ENCODE data around the gene SARS1.
A peak's percentile ranks its signal among the peaks of the same experiment; 100 is the strongest.

Gene SARS1

DNA sequence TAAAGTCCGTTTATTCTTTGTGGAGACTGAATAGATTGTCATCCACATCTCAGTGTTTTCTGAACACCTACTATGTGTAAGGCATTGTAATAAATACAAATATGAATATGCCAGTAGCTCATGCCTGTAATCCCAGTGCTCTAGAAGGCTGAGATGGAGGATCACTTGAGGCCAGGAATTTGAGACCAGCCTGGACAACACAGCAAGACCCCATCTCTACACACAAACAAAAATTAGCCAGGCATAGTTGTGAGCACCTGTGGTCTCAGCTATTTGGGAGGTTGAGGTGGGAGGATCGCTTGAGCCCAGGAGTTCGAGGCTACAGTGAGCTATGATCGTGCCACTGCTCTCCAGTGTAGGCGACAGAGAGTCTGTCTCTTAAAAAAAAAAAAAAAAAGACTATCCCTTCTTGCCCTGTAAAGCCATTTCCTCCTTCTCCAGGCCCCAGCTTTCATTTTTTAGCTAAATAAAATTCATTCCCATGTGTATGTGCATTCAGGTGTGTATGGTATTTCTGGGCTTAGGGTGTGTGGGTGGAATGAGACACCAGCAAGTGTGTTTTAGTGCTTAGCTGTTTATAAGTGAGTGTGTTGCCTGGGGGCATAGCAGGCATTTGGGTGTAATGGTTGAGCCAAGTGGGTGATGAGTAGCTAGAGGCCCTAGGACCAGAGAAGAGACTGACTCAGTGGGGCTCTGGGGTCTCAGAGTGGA, 43.4 kb downstream of the SARS1 start:
- H3K9me3 Mint-ChIP-seq, result no peaks in the 10 kb centered on the region
- H3K27me3 Mint-ChIP-seq, result peaks cover 26% of the 10 kb centered on the region
- no peak for ATAC-seq
- H3K4me1 Mint-ChIP-seq, result peaks cover 18% of the 10 kb centered on the region
- no peak overlapping the region for H3K4me3 Mint-ChIP-seq
- H3K27ac Mint-ChIP-seq, result no peak overlapping the region
- no peaks in the 10 kb centered on the region for H3K36me3 Mint-ChIP-seq

DNA sequence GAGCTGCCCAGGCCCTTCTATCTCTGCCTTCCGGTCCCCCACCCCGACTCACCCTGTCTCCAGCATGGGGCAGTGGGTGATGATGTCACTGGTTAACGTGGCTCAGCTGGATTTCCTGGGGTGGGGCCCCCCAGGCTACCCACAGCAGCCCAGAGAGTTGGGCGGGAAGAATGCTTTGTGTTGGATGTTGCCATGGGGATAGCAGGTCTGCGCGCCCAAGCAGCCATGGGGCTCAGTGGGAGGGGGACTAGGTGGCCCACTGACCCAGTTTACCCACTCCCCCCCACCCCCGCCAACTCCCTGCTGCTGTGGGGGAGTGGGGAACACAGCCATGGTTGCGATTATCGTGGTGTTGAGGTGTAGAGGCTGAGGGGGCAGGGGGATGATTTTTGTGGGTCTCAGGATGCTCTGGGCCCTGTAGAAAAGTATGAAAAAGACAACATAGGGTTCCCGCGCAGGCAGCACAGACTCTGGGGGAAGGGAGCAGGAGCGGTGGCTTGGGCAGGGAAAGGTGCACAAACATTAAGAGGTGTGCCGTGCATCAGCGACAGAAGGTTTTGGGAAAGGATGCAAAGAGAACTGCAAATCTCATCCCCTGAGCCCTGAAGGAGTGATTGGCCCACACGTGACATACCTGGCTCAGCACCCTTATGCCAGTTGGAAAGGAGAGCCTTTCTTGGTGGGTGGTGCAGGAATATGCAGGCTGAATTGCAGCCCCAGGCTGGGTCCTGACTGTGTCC, 44.1 kb downstream of the SARS1 start:
- H3K4me1 Mint-ChIP-seq, result peaks cover 17% of the 10 kb centered on the region
- no peaks in the 10 kb centered on the region for H3K36me3 Mint-ChIP-seq
- ATAC-seq, result no peak
- H3K4me3 Mint-ChIP-seq, result no peak overlapping the region
- peaks cover 31% of the 10 kb centered on the region for H3K27me3 Mint-ChIP-seq
- H3K9me3 Mint-ChIP-seq, result no peaks in the 10 kb centered on the region
- no peak overlapping the region for H3K27ac Mint-ChIP-seq

DNA sequence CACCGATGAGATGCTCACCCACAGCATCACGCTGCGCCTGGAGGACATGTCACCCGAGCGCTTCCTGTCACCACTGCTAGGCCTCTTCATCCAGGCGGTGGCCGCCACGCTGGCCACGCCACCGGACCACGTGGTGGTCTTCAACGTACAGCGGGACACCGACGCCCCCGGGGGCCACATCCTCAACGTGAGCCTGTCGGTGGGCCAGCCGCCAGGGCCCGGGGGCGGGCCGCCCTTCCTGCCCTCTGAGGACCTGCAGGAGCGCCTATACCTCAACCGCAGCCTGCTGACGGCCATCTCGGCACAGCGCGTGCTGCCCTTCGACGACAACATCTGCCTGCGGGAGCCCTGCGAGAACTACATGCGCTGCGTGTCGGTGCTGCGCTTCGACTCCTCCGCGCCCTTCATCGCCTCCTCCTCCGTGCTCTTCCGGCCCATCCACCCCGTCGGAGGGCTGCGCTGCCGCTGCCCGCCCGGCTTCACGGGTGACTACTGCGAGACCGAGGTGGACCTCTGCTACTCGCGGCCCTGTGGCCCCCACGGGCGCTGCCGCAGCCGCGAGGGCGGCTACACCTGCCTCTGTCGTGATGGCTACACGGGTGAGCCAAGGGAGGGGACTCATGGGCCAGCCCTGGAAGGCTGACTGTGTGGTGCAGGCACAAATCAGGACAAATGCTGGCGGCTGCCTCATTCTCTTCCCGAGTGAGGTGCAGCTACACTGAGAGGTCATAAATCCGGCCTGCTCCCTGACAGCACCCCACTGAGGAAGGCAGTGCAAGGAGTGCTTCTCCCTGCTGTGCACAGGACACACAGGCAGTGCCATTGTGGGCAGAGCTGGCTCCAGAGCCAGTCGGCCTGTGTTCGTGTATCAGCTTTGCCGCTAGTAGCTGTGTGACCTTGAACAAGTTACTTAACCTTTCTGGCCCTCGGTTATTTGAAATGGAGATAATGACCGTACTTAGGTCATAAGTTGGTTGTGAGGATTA, 45.1 kb downstream of the SARS1 start:
- peaks cover 17% of the 10 kb centered on the region for H3K4me1 Mint-ChIP-seq
- no peaks in the 10 kb centered on the region for H3K36me3 Mint-ChIP-seq
- ATAC-seq, result no peak
- H3K27ac Mint-ChIP-seq, result no peak overlapping the region
- peaks cover 33% of the 10 kb centered on the region for H3K27me3 Mint-ChIP-seq
- H3K4me3 Mint-ChIP-seq, result no peak overlapping the region
- H3K9me3 Mint-ChIP-seq, result no peaks in the 10 kb centered on the region

DNA sequence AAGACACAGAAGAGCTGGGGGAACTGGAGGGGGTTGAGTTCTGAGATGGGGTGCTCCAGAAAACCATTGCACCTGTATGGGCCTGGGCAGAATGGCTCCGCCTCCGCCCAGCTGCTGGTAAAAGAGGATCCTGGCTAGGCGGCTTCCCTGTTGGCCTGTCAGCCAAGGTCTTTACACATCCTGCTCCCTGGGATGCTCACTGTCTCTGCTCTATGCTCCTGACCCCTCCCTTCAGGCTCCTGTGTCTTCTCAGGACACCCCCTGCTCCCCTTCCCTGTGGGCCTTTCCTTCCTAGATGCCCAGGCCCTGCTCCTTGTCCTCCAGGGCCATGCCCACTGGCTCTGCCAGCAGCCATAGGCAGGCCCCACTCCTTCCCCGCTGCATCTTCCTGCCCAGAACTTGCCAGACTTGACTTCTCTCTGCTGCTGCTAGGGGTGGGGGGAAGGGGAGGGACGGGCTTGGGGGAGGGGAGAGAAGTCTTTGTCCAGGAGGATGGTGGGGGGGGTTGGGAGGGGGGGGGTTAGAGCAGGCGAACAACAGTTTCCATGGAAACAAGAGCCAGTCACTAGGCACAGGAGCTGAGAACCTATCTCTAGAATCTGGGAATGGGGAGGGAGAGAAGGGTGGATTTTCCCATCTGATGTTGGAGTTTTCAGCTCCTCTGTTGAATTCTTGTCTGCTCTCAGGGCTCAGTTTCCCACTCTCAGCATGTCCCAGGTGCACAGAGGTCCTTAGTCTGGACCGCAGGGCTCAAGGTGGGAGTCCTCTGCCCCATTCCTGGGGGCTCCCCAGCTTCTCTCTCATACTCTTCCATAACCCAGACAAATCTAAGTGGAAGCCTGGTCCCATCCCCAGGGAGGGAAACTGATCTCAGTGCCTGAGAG, 46.2 kb downstream of the SARS1 start:
- no peak for ATAC-seq
- peaks cover 17% of the 10 kb centered on the region for H3K4me1 Mint-ChIP-seq
- no peak overlapping the region for H3K27ac Mint-ChIP-seq
- no peak overlapping the region for H3K4me3 Mint-ChIP-seq
- no peaks in the 10 kb centered on the region for H3K36me3 Mint-ChIP-seq
- no peaks in the 10 kb centered on the region for H3K9me3 Mint-ChIP-seq
- H3K27me3 Mint-ChIP-seq, result peaks cover 33% of the 10 kb centered on the region

DNA sequence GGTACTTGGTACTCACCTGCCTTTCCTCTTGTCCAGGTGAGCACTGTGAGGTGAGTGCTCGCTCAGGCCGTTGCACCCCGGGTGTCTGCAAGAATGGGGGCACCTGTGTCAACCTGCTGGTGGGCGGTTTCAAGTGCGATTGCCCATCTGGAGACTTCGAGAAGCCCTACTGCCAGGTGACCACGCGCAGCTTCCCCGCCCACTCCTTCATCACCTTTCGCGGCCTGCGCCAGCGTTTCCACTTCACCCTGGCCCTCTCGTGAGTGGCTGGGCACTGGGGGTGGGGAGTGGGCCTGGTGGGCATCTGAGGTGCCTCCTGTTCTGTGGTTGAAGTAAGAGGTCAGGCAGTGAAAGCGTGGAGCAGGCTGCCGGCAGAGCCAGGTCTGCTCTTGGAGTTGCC, 47.3 kb downstream of the SARS1 start:
- peaks cover 11% of the 10 kb centered on the region for H3K4me1 Mint-ChIP-seq
- peaks cover 23% of the 10 kb centered on the region for H3K27me3 Mint-ChIP-seq
- no peak overlapping the region for H3K27ac Mint-ChIP-seq
- no peak overlapping the region for H3K4me3 Mint-ChIP-seq
- no peaks in the 10 kb centered on the region for H3K9me3 Mint-ChIP-seq
- no peaks in the 10 kb centered on the region for H3K36me3 Mint-ChIP-seq
- ATAC-seq, result no peak

DNA sequence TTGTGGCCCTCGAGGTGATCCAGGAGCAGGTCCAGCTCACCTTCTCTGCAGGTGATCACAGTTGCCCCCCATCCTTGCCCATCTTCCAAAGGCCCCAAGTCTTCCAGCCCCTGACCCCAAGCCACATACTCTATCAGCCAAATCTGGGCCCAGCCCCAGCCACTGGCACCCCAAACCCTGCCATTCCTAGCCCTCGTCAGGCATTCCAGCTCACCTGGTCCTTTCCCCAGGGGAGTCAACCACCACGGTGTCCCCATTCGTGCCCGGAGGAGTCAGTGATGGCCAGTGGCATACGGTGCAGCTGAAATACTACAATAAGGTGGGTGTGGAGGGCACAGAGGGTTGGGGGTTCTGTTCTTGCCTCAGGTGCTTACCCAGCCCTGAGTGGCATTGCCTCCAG, 47.9 kb downstream of the SARS1 start:
- Mint-ChIP-seq H3K9me3 (no peaks in the 10 kb centered on the region), H3K4me3 (no peak overlapping the region), H3K4me1 (peaks cover 11% of the 10 kb centered on the region), H3K27me3 (peaks cover 23% of the 10 kb centered on the region), H3K27ac (no peak overlapping the region), H3K36me3 (no peaks in the 10 kb centered on the region)
- ATAC-seq, result no peak

DNA sequence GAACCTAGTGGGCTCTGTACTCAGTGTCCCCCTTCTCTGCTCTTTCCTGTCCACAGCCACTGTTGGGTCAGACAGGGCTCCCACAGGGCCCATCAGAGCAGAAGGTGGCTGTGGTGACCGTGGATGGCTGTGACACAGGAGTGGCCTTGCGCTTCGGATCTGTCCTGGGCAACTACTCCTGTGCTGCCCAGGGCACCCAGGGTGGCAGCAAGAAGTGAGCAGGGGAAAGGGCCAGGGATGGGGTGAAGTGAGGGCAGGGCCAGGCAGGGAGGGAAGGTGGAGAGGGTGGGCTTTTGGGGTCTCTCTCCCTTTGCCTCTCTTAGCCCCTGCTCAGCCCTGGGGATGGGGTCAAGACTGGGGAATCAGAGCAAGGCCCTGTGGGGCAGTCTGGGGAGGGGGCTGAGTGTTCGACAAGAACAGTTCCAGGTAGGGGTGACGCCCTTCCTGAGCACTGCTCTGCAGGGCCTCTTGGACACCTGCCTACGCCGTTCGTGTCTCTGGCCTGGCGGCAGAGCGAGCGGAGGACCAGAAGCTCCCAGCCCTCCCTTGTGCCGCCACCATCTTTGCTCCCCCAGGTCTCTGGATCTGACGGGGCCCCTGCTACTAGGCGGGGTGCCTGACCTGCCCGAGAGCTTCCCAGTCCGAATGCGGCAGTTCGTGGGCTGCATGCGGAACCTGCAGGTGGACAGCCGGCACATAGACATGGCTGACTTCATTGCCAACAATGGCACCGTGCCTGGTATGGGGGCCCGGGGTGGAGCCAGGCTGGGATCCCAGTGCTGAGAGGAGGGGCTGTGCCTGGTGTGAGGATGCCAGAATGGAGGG, 48.7 kb downstream of the SARS1 start:
- Mint-ChIP-seq H3K9me3 (no peaks in the 10 kb centered on the region), H3K4me3 (no peak overlapping the region), H3K36me3 (no peaks in the 10 kb centered on the region), H3K4me1 (peaks cover 14% of the 10 kb centered on the region), H3K27me3 (peaks cover 23% of the 10 kb centered on the region), H3K27ac (no peak overlapping the region)
- ATAC-seq, result no peak

DNA sequence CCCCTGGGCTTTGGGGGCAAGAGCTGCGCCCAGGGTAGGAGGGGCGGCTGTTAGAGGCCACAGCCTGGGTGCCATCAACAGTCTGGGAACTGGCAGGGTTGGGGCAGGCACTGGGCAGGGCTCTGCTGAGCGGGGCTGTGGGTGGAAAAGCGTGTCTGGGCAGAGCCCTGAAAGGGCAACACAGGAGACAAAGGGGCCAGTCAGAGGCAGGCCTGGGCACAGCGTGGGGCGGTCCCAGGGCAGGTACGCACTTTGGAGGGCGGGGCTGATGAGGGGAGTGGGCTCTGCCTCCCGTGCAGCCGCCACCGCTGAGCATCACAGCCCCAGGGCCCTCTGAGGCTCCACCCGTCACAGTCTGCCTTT, 49.5 kb downstream of the SARS1 start:
- H3K36me3 Mint-ChIP-seq, result no peaks in the 10 kb centered on the region
- ATAC-seq, result no peak
- no peaks in the 10 kb centered on the region for H3K9me3 Mint-ChIP-seq
- H3K4me1 Mint-ChIP-seq, result peaks cover 17% of the 10 kb centered on the region
- no peak overlapping the region for H3K27ac Mint-ChIP-seq
- H3K4me3 Mint-ChIP-seq, result no peak overlapping the region
- H3K27me3 Mint-ChIP-seq, result peaks cover 23% of the 10 kb centered on the region

DNA sequence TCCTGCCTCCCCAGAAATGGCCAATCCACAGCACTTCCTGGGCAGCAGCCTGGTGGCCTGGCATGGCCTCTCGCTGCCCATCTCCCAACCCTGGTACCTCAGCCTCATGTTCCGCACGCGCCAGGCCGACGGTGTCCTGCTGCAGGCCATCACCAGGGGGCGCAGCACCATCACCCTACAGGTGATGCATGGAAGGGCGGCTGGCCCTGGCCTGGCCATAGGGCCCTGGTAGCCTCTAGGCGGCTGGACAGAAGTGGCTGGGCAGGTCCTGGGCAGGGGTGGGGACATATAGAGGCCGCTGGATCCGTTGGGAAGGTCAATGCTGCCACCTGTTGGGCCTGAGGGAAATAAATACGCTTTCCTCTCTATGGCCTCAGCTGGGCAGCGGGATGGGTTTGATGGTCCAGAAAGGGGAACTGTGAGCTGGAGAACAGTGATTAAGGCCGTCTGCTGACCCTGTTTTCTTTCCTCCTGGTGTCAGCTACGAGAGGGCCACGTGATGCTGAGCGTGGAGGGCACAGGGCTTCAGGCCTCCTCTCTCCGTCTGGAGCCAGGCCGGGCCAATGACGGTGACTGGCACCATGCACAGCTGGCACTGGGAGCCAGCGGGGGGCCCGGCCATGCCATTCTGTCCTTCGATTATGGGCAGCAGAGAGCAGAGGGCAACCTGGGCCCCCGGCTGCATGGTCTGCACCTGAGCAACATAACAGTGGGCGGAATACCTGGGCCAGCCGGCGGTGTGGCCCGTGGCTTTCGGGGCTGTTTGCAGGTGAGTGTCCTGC, 50.1 kb downstream of the SARS1 start:
- H3K4me3 Mint-ChIP-seq, result no peak overlapping the region
- peak; percentile 76 for ATAC-seq
- peaks cover 17% of the 10 kb centered on the region for H3K4me1 Mint-ChIP-seq
- H3K9me3 Mint-ChIP-seq, result no peaks in the 10 kb centered on the region
- H3K27me3 Mint-ChIP-seq, result peaks cover 23% of the 10 kb centered on the region
- no peaks in the 10 kb centered on the region for H3K36me3 Mint-ChIP-seq
- no peak overlapping the region for H3K27ac Mint-ChIP-seq

DNA sequence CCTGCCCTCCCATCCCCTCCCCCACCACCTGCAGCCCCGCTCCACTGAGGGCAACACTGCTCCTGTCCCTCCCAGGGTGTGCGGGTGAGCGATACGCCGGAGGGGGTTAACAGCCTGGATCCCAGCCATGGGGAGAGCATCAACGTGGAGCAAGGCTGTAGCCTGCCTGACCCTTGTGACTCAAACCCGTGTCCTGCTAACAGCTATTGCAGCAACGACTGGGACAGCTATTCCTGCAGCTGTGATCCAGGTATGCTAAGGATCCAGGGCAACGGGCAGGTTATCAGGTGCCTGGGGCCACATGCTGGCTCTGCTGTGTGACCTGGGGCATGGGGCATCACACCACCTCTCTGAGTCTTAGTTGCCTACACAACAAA, 50.6 kb downstream of the SARS1 start:
- H3K4me1 Mint-ChIP-seq, result peaks cover 17% of the 10 kb centered on the region
- H3K36me3 Mint-ChIP-seq, result no peaks in the 10 kb centered on the region
- no peak for ATAC-seq
- no peak overlapping the region for H3K4me3 Mint-ChIP-seq
- no peaks in the 10 kb centered on the region for H3K9me3 Mint-ChIP-seq
- peaks cover 23% of the 10 kb centered on the region for H3K27me3 Mint-ChIP-seq
- H3K27ac Mint-ChIP-seq, result no peak overlapping the region

DNA sequence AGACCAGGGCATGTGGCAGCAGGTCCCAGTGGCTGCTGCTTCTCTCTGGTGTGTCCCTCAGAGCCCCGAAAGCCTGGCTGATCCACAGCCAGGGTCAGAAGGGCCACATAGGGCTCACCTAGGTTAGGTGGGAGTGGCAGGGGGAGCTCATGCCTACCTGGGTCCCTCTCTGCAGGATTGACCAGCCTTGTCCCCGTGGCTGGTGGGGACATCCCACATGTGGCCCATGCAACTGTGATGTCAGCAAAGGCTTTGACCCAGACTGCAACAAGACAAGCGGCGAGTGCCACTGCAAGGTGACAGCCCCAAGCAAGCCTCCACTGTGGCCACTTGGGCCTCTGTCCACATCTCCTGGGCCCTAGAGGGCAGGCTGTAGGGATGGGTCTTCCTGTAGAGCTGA, 51.3 kb downstream of the SARS1 start:
- Mint-ChIP-seq H3K4me1 (peaks cover 17% of the 10 kb centered on the region), H3K27me3 (peaks cover 23% of the 10 kb centered on the region), H3K36me3 (no peaks in the 10 kb centered on the region), H3K9me3 (no peaks in the 10 kb centered on the region), H3K4me3 (no peak overlapping the region), H3K27ac (no peak overlapping the region)
- ATAC-seq, result no peak

DNA sequence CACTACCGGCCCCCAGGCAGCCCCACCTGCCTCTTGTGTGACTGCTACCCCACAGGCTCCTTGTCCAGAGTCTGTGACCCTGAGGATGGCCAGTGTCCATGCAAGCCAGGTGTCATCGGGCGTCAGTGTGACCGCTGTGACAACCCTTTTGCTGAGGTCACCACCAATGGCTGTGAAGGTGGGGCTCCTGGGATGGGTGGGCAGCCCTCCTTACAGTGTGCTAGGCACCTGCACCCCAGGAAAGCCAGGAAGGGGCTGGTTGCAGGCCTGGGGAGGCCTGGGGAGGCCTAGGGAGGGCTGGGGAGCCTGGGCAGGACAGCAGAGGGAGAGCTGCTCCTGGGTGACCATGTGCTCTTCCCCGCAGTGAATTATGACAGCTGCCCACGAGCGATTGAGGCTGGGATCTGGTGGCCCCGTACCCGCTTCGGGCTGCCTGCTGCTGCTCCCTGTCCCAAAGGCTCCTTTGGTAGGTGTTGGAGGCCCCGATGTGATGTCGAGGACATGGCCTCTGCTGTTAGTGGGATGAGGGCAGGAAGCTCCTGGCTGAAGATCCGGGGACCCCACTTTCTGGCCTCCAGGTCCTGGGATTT, 52.1 kb downstream of the SARS1 start:
- no peak overlapping the region for H3K4me3 Mint-ChIP-seq
- ATAC-seq, result no peak
- H3K36me3 Mint-ChIP-seq, result no peaks in the 10 kb centered on the region
- H3K4me1 Mint-ChIP-seq, result peaks cover 17% of the 10 kb centered on the region
- H3K9me3 Mint-ChIP-seq, result no peaks in the 10 kb centered on the region
- H3K27me3 Mint-ChIP-seq, result peaks cover 23% of the 10 kb centered on the region
- H3K27ac Mint-ChIP-seq, result no peak overlapping the region

DNA sequence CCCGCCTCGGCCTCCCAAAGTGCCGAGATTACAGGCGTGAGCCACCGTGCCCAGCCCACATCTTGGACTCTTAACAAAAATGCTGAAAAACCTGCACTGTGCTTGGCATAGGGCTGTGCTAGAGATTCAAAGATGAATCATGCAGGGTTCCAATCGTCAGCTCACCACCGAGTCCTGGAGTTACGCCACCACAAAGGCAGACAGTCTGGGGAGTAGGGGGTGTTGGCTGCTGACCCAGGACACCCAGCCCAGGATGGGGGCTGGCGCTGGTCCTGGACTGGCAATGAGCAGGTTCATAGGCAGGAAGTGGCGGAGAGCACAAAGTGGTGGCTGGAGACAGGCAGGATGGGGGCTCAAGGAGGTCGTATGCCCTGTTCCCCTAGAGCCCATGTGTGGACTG, 53.2 kb downstream of the SARS1 start:
- ATAC-seq, result no peak
- H3K9me3 Mint-ChIP-seq, result no peaks in the 10 kb centered on the region
- H3K27me3 Mint-ChIP-seq, result peaks cover 18% of the 10 kb centered on the region
- H3K4me1 Mint-ChIP-seq, result peaks cover 17% of the 10 kb centered on the region
- no peak overlapping the region for H3K27ac Mint-ChIP-seq
- H3K36me3 Mint-ChIP-seq, result no peaks in the 10 kb centered on the region
- H3K4me3 Mint-ChIP-seq, result no peak overlapping the region
